ENCODE data around the gene C16orf95.

DNA sequence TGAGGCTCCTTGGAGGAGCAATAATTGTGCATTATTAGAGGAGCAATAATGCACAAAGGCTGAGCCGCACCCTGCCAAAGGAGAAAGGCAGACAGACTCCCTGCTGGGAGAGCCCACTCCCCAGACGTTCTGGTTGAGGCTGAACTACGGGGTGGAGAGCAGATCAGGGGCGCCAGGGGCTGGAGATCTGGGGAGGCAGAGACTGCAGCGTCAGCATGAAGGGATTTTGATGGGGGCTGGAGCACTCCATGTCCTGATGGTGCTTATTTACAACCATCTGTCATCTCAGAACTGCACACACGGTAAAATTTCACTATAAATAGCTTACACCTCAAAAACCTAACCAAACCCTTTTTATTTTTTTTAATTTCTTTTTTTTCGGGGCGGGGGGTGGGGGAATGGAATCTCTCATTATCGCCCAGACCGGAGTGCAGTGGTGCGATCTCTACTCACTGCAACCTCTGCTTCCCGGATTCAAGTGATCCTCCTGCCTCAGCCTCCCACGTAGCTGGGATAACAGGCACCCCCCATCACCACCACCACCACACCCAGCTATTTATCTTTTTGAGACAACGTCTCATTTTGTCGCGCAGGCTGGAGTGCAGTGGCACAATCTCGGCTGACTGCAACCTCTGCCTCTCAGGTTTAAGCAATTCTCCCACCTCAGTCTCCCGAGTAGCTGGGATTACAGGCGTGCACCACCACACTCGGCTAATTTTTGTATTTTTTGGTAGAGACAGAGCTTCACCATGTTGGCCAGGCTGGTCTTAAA, 4.3 kb upstream of the C16orf95 start:
- TF ChIP-seq CTCF (IDR thresholded peaks at IDR 0.05) (no peak), POLR2AphosphoS5 (IDR thresholded peaks at IDR 0.05) (no peak), POLR2A (IDR thresholded peaks at IDR 0.05) (no peak), EP300 (IDR thresholded peaks at IDR 0.05) (no peak)

Measured in sigmoid colon (tissue), 4 donors.